Measurements from ENCODE around the gene FGF1. TPM values are rescaled to one million over a fixed set of nuclear protein-coding genes. Genes with fewer than 3 reads are reported as not detected.

Gene FGF1
- total RNA-seq, 1 experiment from 2014 or later = 3.2 TPM

- Histone ChIP-seq H3K27me3 (ENCODE audit: insufficient read depth, low read length) (no peaks in the 10 kb centered on the region), H4K8ac (replicated peaks; ENCODE audit: insufficient read length, low read depth, low read length) (no peak overlapping the region), H2AK5ac (ENCODE audit: insufficient read length, low read length) (no peak overlapping the region), H3K18ac (ENCODE audit: insufficient read length, low read depth, low read length) (no peak overlapping the region), H3K23me2 (ENCODE audit: insufficient read length, low read depth, low read length, poor library complexity, severe bottlenecking) (no peaks in the 10 kb centered on the region), H3K4ac (ENCODE audit: low read depth, low read length) (no peak overlapping the region), H3K14ac (ENCODE audit: insufficient read depth, low read length) (no peak overlapping the region), H2BK15ac (ENCODE audit: low read depth, low read length) (no peak overlapping the region), H3T11ph (ENCODE audit: low read length) (no peak overlapping the region), H2BK5ac (ENCODE audit: insufficient read length, low read length) (no peak overlapping the region), H4K91ac (ENCODE audit: insufficient read length, low read depth, low read length) (no peak overlapping the region), H3K9ac (ENCODE audit: extremely low read depth, insufficient read length, low read length) (no peak overlapping the region), H2AFZ (ENCODE audit: low read length) (no peak overlapping the region), H3K4me1 (ENCODE audit: insufficient read depth, low read length) (no peaks in the 10 kb centered on the region), H4K20me1 (ENCODE audit: control insufficient read depth, insufficient read depth, insufficient read length) (no peaks in the 10 kb centered on the region), H4K5ac (ENCODE audit: insufficient read length, low read depth, low read length) (no peak overlapping the region), H3K79me1 (ENCODE audit: insufficient read depth, low read depth, low read length, poor library complexity, severe bottlenecking) (no peaks in the 10 kb centered on the region), H3K56ac (ENCODE audit: insufficient read length, low read depth, low read length) (no peak overlapping the region), H3K9me3 (ENCODE audit: control insufficient read depth, low read depth, low read length) (no peaks in the 10 kb centered on the region), H3K27ac (ENCODE audit: insufficient read length, low read depth, low read length) (no peak overlapping the region), H3K4me2 (ENCODE audit: insufficient read depth, insufficient read length, low read length) (no peak overlapping the region), H3K23ac (ENCODE audit: insufficient read length, low read depth, low read length) (no peak overlapping the region), H2BK120ac (ENCODE audit: low read depth, low read length, poor library complexity, severe bottlenecking) (no peak overlapping the region), H3K79me2 (ENCODE audit: insufficient read depth, low read length) (no peaks in the 10 kb centered on the region), H2BK20ac (ENCODE audit: low read depth, low read length, poor library complexity, severe bottlenecking) (no peak overlapping the region), H2BK12ac (ENCODE audit: insufficient read length, low read depth, low read length) (no peak overlapping the region)
- no CpG with 5 or more reads among the region's 1 CpG for whole genome bisulfite sequencing (ENCODE audit: extremely low coverage, insufficient read length, low lambda C conversion rate)
- H3K27ac Mint-ChIP-seq = no peak overlapping the region
- H3K4me3 Mint-ChIP-seq = no peak overlapping the region
- TF ChIP-seq, protein P1, sequence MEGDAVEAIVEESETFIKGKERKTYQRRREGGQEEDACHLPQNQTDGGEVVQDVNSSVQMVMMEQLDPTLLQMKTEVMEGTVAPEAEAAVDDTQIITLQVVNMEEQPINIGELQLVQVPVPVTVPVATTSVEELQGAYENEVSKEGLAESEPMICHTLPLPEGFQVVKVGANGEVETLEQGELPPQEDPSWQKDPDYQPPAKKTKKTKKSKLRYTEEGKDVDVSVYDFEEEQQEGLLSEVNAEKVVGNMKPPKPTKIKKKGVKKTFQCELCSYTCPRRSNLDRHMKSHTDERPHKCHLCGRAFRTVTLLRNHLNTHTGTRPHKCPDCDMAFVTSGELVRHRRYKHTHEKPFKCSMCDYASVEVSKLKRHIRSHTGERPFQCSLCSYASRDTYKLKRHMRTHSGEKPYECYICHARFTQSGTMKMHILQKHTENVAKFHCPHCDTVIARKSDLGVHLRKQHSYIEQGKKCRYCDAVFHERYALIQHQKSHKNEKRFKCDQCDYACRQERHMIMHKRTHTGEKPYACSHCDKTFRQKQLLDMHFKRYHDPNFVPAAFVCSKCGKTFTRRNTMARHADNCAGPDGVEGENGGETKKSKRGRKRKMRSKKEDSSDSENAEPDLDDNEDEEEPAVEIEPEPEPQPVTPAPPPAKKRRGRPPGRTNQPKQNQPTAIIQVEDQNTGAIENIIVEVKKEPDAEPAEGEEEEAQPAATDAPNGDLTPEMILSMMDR (conservative IDR thresholded peaks at IDR 0.05) = no peak
- H3K27me3 Mint-ChIP-seq (ENCODE audit: low read depth) = no peaks in the 10 kb centered on the region
- peaks cover 0 to 3% of the 10 kb centered on the region in 2 experiments; a peak in 1 of 5 replicates for H3K9me3 Mint-ChIP-seq
- H3K36me3 Mint-ChIP-seq (ENCODE audit: insufficient read depth in 1 of 3, low read depth in 3 of 3) = peaks cover 0 to 9% (median 6%) of the 10 kb centered on the region in 3 experiments; a peak in 2 of 7 replicates
- DNase-seq = no peak
- H3K4me1 Mint-ChIP-seq = peaks cover 6 to 7% of the 10 kb centered on the region in 2 experiments; a peak in 3 of 4 replicates
Observed at GRCh38 chr5:142576303-142576702, 109.6 kb downstream of the FGF1 start.
